Hepatocyte (in vitro differentiated cells): Measurements from ENCODE around the gene FBXO11. TPM values are rescaled to one million over a fixed set of nuclear protein-coding genes. Genes with fewer than 3 reads are reported as not detected.

Experiments used
- DNase-seq: peaks from one replicate; pipeline ENCODE4 v3.0.0-alpha.2; 2016; ENCODE audit warnings: low spot score
- H2AFZ ChIP-seq: fragments of 200-600 bp; sonication (generic); 2 replicates; pipeline ENCODE4 v1.6.0; 2016; ENCODE audit warnings: antibody characterized with exemption, mild to moderate bottlenecking
- H3K27ac ChIP-seq: fragments of 200-600 bp; sonication (generic); 2 replicates; pipeline ENCODE4 v1.5.1; 2016; ENCODE audit warnings: mild to moderate bottlenecking
- H3K27me3 ChIP-seq: fragments of 200-600 bp; sonication (generic); 2 replicates; pipeline ENCODE4 v1.6.1; 2016
- H3K36me3 ChIP-seq: fragments of 200-600 bp; sonication (generic); replicated peaks from 2 replicates; pipeline ENCODE4 v1.5.1; 2016; ENCODE audit warnings: low read depth; ENCODE audit not compliant: insufficient read depth
- H3K4me1 ChIP-seq: fragments of 200-600 bp; sonication (generic); 2 replicates; pipeline ENCODE4 v1.5.1; 2016; ENCODE audit warnings: mild to moderate bottlenecking, moderate library complexity; ENCODE audit not compliant: insufficient read depth
- H3K4me2 ChIP-seq: fragments of 200-600 bp; sonication (generic); 2 replicates; pipeline ENCODE4 v1.6.0; 2016
- H3K4me3 ChIP-seq: fragments of 200-600 bp; sonication (generic); 2 replicates; pipeline ENCODE4 v1.5.1; 2016; ENCODE audit warnings: mild to moderate bottlenecking
- H3K79me2 ChIP-seq: fragments of 200-600 bp; sonication (generic); 2 replicates; pipeline ENCODE4 v1.6.0; 2017; ENCODE audit warnings: mild to moderate bottlenecking
- H3K9me2 ChIP-seq: fragments of 200-600 bp; sonication (generic); replicated peaks from 2 replicates; pipeline ENCODE4 v1.6.0; 2017; ENCODE audit warnings: mild to moderate bottlenecking; ENCODE audit not compliant: insufficient read depth
- H3K9me3 ChIP-seq: fragments of 200-600 bp; sonication (generic); 2 replicates; pipeline ENCODE4 v1.5.1; 2016; ENCODE audit warnings: low read depth, mild to moderate bottlenecking
- H4K20me1 ChIP-seq: fragments of 200-600 bp; sonication (generic); 2 replicates; pipeline ENCODE4 v1.6.0; 2016; ENCODE audit warnings: mild to moderate bottlenecking; ENCODE audit not compliant: insufficient read depth, poor library complexity, severe bottlenecking
- CTCF ChIP-seq: fragments of 200-600 bp; sonication (generic); IDR thresholded peaks from 2 replicates; pipeline ENCODE4 v1.5.1; 2016; ENCODE audit warnings: antibody characterized with exemption, mild to moderate bottlenecking; ENCODE audit not compliant: poor library complexity
- EZH2 ChIP-seq: fragments of 200-600 bp; sonication (generic); IDR thresholded peaks from 2 replicates; pipeline ENCODE4 v1.6.1; 2016; ENCODE audit warnings: antibody characterized with exemption, mild to moderate bottlenecking, borderline replicate concordance
- EZH2phosphoT487 ChIP-seq: fragments of 200-600 bp; sonication (generic); IDR thresholded peaks from one replicate; pipeline ENCODE4 v1.6.1; 2018; ENCODE audit warnings: antibody characterized with exemption, mild to moderate bottlenecking, low read depth, moderate library complexity; ENCODE audit not compliant: unreplicated experiment, severe bottlenecking
- WGBS: methylation state at CpG from one replicate; pipeline ENCODE4 v1.1.6; 2016; ENCODE audit warnings: low lambda C conversion rate; ENCODE audit errors: missing lambda C conversion rate; 5-methylcytosine and 5-hydroxymethylcytosine counted together
- polyA plus RNA-seq: library from polyadenylated mRNA; unstranded; fragments of >200 nt; fragmentation: Nextera tagmentation; extraction: Ambion mirVana; gene quantifications from 2 replicates; pipeline ENCODE4 v1.2.1, GENCODE V29; 2016
- total RNA-seq: library from RNA; depleted of rRNA; stranded (reverse); fragments of >200 nt; gene quantifications from 2 replicates; pipeline ENCODE4 v1.2.3, GENCODE V29; 2014

FBXO11 gene
- total and polyA plus RNA-seq, 2 experiments from 2014 or later: 22.4 to 63.9 TPM

- H3K4me1 ChIP-seq: no peaks in the 10 kb centered on the region
- no peaks in the 10 kb centered on the region for H3K36me3 ChIP-seq
- H3K4me3 ChIP-seq: no peak overlapping the region
- no peak overlapping the region for H3K4me2 ChIP-seq
- H3K27me3 ChIP-seq: no peaks in the 10 kb centered on the region
- no peak overlapping the region for H3K27ac ChIP-seq
- no peaks in the 10 kb centered on the region for H3K9me3 ChIP-seq
- no peak overlapping the region for H2AFZ ChIP-seq
- WGBS: 89% methylated on average over 4 of the region's 4 CpGs
- DNase-seq: no peak
- no peaks in the 10 kb centered on the region for H3K9me2 ChIP-seq
- TF ChIP-seq EZH2 (no peak), CTCF (no peak), EZH2phosphoT487 (no peak)
- no peaks in the 10 kb centered on the region for H3K79me2 ChIP-seq
- no peaks in the 10 kb centered on the region for H4K20me1 ChIP-seq
These were observed 28.8 kb upstream of the FBXO11 start for GRCh38 chr2:47935071-47935470.

- H3K36me3 ChIP-seq: no peaks in the 10 kb centered on the region
- H3K9me3 ChIP-seq: no peaks in the 10 kb centered on the region
- no peak overlapping the region for H3K27ac ChIP-seq
- no peaks in the 10 kb centered on the region for H3K27me3 ChIP-seq
- no peaks in the 10 kb centered on the region for H4K20me1 ChIP-seq
- no peak for TF ChIP-seq CTCF
- TF ChIP-seq EZH2phosphoT487: no peak
- no peak for TF ChIP-seq EZH2
- no peaks in the 10 kb centered on the region for H3K4me1 ChIP-seq
- no peak overlapping the region for H3K4me2 ChIP-seq
- no peaks in the 10 kb centered on the region for H3K9me2 ChIP-seq
- no peaks in the 10 kb centered on the region for H3K79me2 ChIP-seq
- WGBS: 84% methylated on average over 3 of the region's 3 CpGs
- no peak for DNase-seq
- no peak overlapping the region for H2AFZ ChIP-seq
- no peak overlapping the region for H3K4me3 ChIP-seq
These were observed 11.7 kb upstream of the FBXO11 start for GRCh38 chr2:47918043-47918442.

GRCh38 chr2:47917276-47917961, 11.1 kb upstream of the FBXO11 start:
- DNase-seq: no peak
- H3K27ac ChIP-seq: no peak overlapping the region
- H4K20me1 ChIP-seq: no peaks in the 10 kb centered on the region
- H3K4me3 ChIP-seq: no peak overlapping the region
- no peaks in the 10 kb centered on the region for H3K9me2 ChIP-seq
- no peaks in the 10 kb centered on the region for H3K79me2 ChIP-seq
- H3K4me1 ChIP-seq: no peaks in the 10 kb centered on the region
- H3K9me3 ChIP-seq: no peaks in the 10 kb centered on the region
- H3K4me2 ChIP-seq: no peak overlapping the region
- TF ChIP-seq EZH2phosphoT487 (no peak), EZH2 (no peak), CTCF (no peak)
- WGBS: 69% methylated on average over 3 of the region's 3 CpGs
- no peaks in the 10 kb centered on the region for H3K36me3 ChIP-seq
- H2AFZ ChIP-seq: no peak overlapping the region
- no peaks in the 10 kb centered on the region for H3K27me3 ChIP-seq
